ENCODE data around the gene ANKRD23.
"Not testable (repeated sequence)": the region's sequence is repeated elsewhere in the genome, so short reads cannot be mapped to it uniquely, and the experiment has no call there.

Gene ANKRD23

GRCh38 chr2:96815326-96816126 lies 28.3 kb downstream of the ANKRD23 start:
- DNase-seq (ENCODE audit: low read depth): no peak

- no peak for DNase-seq (ENCODE audit: low read depth)
Measured at GRCh38 chr2:96813656-96814055, 30.2 kb downstream of the ANKRD23 start.

DNA sequence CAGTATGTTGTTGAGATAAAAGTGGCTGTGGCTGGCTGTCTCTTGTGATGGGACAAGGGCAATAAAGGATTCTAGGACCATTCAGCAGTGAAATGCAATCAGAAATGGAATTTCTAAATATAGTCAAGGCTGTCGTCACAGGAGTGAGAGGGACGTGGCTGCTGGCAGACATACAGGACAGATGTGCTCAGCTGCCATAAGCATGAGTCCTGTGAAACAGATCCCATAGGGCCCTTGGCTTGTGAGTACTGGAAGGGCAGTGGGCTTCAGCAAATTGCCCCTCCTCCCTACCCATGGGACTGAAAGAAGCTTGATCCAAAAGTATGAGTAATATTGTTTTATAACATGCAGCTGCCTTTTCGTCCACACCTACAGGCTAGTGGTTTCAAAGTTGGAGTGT lies 31.9 kb downstream of the ANKRD23 start:
- no peak for DNase-seq (ENCODE audit: low read depth)

DNA sequence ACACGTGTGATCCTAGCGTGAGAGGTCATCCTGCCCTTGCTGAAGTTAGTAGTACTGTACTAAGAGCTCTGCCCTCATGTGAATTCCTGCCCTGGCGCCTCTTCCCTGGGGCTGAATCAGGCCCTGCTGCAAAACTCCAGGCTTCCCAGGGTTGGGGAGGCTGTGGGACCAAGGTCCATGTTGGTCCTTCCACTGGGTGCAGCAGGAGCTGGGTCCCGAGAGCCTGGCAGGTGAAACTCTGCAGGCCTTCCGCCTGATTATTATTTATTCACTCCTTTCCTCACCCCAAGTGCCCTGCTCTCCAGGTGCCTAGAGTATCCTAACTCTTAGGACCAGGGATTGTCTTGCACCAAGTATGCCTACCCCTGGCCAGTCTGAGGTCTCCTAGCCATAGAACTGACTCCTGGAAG lies 33.0 kb downstream of the ANKRD23 start:
- DNase-seq (ENCODE audit: low read depth): no peak

GRCh38 chr2:96809951-96810782 lies 33.7 kb downstream of the ANKRD23 start:
- DNase-seq (ENCODE audit: low read depth): no peak

DNA sequence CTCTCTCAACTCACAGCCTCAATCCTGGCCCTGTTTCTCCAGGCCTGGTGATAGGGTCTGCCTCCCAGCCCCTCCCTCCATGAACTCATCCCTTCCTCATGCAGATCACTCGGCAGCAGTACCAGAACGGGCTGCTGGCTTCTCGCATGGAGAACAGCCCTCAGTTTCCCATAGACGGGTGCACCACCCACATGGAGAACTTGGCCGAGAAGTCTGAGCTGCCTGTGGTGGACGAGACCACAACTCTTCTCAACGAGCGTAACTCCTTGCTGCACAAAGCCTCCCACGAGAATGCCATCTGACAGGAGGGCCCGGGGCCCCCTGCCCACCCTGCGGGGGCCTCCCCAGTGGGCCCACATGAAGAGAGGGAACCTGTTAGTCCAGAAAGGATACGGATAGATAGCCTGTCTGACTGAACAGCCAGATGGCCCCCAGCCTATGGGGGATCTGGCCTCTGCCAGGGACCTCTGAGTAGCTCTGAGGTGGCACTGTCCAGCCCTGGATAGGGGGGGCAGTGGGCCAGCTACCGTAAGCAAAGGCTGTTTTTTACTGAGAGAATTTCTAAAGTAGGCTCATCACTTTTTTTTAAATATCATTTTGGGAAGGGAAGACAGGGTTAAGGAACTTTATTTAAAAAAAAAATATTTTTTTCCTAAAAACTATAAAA lies 34.5 kb downstream of the ANKRD23 start:
- DNase-seq (ENCODE audit: low read depth): no peak

DNA sequence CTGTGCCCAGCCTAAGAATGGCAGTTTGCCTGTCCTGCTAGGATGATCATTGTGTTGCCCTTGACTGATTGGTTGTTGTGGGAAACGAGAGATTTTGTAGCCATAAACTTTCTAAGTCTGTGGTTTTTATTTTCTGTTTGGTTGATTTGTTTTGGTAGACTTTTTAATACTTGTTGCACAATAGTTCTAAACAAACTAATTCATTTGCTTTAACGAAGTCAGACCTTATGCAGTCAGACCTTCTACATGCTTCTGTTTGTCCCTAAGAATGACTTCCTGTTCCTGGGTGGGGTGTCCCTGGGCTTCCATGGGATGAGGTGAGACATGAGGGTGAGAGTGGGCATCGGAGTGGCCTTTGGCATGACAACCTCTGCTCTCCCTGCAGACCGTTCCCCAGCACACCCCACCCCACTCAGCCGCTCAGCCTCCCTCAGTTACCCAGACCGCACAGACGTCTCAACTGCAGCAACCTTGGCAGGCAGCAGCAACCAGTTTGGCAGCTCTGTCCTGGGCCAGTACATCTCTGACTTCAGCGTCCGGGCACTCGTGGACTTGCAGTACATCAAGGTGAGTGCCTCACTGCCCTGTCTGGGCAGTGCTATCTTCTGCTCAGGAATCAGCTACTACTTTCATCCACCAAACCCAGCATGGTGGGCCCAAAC lies 35.5 kb downstream of the ANKRD23 start:
- no peak for DNase-seq (ENCODE audit: low read depth)

DNA sequence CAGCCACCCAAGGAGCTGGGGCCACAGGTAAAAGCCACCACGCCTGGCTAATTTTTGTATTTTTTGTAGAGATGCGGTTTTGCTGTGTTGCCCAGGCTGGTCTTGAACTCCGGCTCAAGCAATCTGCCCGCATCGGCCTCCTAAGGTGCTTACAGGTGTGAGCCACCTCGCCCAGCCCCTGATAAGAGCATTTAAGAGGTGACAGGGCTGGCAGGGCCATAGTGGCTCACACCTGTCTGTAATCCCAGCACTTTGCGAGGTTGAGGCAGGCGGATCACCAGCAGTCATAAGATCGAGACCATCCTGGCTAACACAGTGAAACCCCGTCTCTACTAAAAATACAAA lies 36.7 kb downstream of the ANKRD23 start:
- DNase-seq (ENCODE audit: low read depth): no peak

- peak; percentile 17 for DNase-seq (ENCODE audit: low read depth)
Measured at GRCh38 chr2:96806468-96807126, 37.2 kb downstream of the ANKRD23 start.

- DNase-seq (ENCODE audit: low read depth): not testable (repeated sequence)
Measured at GRCh38 chr2:96805946-96806345, 37.9 kb downstream of the ANKRD23 start.

DNA sequence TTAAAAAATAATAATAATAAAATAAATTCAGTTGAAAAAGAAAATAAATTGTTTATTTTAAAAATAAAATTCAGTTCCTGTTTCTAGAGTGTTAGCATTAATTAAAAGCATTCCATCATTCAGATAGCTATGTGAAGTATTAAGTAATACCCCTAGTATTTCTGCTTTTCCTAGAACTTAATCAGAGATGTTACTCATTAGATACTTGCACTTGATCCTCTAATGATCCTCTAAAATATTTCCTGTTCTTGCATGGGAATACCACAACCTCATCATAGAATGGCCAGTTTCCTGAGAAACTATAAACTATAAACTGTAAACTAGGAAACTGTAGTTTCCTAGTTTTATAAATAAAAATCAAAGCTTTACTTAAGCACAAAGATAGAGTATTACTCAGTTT lies 38.8 kb downstream of the ANKRD23 start:
- no peak for DNase-seq (ENCODE audit: low read depth)

- DNase-seq (ENCODE audit: low read depth): no peak
Measured at GRCh38 chr2:96802721-96803120, 41.1 kb downstream of the ANKRD23 start.

DNA sequence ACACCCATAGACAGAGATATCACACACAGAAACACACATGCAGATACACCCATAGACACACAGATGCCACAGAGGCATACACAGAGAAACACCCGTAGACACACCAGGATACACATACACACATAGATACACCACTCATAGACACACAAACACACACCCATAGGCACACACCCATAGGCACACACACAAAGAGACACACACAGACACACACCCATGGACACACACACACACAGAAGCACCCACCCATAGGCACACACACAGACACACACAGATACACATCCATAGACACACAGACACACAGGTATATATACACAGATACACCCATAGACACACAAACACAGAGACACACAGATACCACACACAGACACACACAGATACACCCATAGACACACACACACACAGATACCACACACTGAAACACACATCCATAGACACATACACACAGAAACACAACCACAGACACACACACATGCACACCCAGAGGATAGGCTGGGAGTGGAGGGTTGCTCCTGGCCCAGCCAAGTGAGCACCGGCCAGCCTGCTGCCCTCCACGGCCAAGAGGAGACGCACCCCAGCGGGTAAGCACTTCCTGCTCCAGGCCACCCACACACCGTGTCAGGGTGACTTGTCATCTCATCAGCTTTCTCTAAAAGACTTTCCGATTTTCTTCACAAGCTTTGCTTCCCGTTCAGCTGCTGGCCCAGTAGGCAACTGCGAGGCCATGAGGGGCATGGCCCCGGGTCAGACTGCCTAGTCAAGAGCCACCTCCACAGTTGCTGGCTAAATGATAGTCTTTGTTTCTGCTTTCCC lies 41.8 kb downstream of the ANKRD23 start:
- no peak for DNase-seq (ENCODE audit: low read depth)

DNA sequence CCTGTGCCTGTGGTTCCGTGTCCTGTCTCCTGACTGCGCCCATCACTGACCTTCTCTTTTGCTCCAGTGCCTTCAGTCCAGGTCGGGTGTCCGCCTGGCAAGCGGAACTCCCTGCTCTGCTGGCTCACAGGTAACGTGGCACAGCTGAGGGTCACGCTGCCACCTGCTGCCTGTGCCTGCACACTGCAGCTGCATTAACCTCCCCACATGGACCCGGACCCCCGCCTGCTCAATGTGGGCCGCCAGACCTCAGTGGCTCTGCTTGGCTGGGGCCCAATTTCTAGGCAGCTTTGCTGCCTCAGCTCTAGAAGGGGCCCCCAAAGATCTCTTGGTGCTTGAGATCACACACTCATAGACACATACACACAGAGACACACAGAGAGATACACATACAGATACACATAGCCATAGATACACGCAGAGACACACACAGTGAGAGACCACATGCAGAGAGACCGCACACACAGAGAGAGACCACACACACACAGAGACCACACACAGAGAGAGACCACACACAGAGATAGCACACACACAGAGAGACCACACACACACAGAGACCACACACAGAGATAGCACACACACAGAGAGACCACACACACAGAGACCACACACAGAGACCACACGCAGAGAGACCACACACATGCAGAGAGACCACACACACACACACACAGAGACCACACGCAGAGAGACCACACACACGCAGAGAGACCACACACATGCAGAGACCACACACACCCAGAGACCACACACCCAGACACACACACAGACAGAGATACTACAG lies 42.6 kb downstream of the ANKRD23 start:
- peak; percentile 24 for DNase-seq (ENCODE audit: low read depth)

GRCh38 chr2:96800061-96801004 lies 43.5 kb downstream of the ANKRD23 start:
- DNase-seq (ENCODE audit: low read depth): no peak

DNA sequence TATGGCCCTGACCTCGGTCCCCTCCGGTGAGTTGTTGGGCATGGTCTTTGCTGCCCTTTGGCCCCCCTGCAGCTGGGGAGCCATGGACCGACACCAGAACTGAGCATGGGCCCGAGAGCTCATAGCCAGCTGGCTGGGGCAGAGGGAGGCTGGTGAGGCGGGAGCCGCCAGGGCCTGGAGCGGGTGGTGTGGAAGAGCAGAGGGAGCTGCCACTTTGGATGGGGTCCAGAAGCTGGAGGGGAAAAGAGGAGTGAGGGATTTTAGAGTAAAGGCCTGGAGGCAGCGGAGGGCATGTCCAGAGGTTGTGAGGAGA lies 44.2 kb downstream of the ANKRD23 start:
- DNase-seq (ENCODE audit: low read depth): no peak

- no peak for DNase-seq (ENCODE audit: low read depth)
Measured at GRCh38 chr2:96798733-96799622, 44.8 kb downstream of the ANKRD23 start.

GRCh38 chr2:96797066-96797625 lies 46.7 kb downstream of the ANKRD23 start:
- no peak for DNase-seq (ENCODE audit: low read depth)
